Endometrial microvascular endothelial cells (primary cell): Measurements from ENCODE around the gene SLC44A3. TPM values are rescaled to one million over a fixed set of nuclear protein-coding genes. Genes with fewer than 3 reads are reported as not detected.

Experiments used
- in situ Hi-C: cut with HindIII; loops from 2 replicates; pipeline ENCODE4 v1.10.0; 2017; ENCODE audit warnings: low sequenced_read_pairs, low pct_unique_long_range_greater_than_20kb; ENCODE audit errors: inconsistent ontology term
- total RNA-seq: library from RNA; depleted of rRNA; stranded (reverse); fragments of >200 nt; gene quantifications from one replicate; pipeline ENCODE4 v1.2.3, GENCODE V29; 2015; ENCODE audit errors: inconsistent ontology term

SLC44A3 gene
- total RNA-seq, 1 donor from 2014 or later: 0.37 TPM

DNA sequence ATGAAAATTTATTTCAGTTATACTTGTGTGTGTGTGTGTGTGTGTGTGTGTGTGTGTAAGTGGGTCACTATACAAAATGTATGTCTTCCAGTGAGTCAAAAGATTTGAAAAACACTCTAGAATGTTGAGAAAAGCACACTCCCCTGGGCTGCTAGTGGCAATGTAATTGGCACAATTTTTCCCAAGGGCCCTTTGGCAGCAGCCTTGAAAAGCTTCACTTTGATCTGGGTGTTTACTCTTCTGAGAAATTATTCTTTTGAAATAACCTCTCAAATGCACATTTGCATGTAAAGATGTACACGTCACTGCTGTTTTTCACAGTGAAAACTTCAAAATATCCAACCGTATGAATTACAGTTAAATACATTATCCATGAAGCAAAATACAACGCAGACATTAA lies 22.1 kb upstream of the SLC44A3 start:
- in situ Hi-C loops: loop anchor here (25.0 kb wide), 1 partner anchor 261 kb away; the partner anchor contains the start of gene F3

DNA sequence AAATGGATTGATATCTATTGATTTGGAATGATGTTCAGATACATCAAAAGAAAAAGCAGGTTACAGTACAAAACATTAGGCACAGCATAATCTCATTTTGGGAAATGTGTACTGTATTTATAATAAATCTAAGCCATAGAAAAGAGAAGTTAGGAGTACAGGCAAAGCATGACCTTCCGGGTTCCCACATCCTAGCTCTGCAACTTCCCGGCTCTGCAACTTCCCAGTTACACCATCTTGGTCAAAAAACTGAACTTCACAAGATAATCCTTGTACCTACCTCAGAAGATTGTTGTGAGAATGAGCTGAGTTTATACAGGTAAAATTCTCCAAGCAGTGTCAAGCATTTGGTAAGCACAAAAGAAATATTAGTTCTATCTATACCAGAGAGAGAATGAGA lies 21.7 kb upstream of the SLC44A3 start:
- in situ Hi-C loops: loop anchor here (25.0 kb wide), 1 partner anchor 261 kb away; the partner anchor contains the start of gene F3

DNA sequence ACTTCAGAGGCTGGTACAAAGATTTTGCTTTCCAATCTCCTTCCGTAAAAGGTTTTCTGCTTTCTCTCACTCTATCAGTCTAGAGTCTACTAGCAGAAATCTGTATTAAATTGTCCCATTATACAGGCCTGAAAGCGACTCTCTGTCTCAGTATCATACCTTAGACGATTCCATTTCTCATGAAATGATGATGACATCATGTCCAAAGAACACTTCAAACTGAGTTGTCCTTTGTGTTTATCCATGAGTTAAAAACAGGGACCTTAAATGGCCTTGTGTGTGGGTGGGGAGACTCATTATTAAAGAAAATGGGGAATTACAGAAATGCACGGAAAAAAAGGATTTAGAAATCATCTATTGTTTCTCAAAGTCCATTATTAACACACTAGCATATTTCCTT lies 21.0 kb upstream of the SLC44A3 start:
- in situ Hi-C loops: loop anchor here (25.0 kb wide), 1 partner anchor 262 kb away; the partner anchor contains the start of gene F3

DNA sequence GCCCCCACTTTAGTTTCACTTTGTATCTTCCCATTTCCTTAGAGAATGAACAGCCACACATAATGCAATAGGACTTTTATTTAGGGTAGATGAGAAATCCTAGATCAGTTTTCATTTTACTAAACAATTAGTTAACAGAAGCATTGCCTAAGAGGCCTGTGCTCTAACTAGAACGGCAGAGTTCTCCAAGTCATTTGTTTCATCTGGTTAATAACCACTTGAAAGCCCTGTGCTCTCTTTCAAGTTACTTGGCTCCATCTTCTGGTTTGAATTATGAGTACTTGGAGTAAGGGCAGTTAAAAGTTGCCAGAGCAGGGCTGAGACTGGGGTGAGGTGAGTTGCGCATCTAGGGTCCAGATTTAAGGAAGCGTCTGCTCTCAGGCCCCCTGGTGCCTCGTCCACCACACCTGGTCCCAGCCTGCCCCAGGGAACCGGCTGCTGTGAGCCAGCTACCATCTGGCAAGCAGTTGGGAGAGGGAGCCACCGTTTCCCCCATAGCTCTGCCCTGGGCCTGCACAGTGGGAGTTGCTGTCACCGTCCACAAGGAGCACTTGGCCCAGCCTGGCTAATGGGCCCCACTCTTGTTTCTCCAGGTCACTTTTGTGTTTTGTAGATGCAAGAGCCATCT lies 18.1 kb upstream of the SLC44A3 start:
- in situ Hi-C loops: no loop called here

DNA sequence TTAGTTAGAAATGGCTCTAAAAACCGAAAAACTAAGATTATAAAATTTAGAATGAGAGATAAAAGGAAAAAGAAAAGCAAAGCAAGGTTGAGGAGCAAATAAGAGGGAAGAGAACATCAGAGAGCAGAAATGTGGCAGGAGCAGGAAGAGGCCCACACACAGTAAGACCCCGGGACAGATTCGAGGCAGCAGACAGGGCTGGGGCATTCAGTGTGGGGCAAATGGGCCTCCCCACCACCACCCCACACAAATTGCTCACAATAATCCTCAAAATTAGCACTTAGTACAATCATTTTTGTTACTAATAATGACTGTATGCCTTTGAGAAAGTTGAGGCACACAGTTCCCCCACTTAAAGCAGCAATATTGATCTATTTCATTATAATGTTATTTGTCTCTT lies 17.1 kb upstream of the SLC44A3 start:
- in situ Hi-C loops: no loop called here

DNA sequence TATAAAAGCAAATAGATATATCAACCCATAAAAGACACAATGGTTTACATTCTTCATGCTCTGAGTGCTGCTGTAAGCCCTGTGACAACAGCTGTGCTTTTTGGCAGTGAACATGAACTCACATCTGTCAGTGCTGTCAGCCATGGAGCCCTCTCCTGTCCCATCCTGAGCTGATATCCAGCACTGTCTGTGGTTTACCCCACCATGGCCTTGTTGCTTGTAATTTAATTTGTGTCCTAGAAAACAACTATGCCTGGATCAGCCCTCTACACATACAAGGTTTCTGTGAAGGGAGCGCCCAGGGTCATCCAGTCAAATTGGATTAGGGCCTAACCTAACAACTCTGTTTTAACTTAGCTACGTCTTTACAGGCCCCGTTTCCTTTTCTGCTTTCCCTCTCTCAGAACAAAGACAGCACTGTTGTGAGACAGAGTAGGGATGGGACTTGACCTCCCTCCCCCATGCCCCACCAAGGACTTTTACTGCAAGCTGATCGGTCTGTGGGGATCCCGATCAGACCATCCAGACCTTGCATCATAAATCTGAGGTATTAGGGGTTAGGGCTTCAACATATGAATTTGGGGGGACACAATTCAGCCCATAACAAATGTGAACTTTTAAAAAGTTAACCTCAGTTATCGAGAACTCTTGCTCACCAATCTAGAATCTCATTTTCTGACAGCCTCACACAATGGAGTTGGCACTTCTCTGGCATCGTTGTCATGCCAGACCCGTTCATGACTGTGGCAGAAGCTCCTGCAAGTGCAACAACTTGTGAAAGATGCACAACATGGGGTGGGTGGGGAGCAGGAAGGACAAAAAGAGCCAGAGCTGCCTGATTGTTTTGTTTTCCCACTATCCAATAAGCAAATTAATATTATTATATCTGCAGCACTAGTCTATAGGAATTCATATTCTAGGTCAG lies 16.4 kb upstream of the SLC44A3 start:
- in situ Hi-C loops: no loop called here

DNA sequence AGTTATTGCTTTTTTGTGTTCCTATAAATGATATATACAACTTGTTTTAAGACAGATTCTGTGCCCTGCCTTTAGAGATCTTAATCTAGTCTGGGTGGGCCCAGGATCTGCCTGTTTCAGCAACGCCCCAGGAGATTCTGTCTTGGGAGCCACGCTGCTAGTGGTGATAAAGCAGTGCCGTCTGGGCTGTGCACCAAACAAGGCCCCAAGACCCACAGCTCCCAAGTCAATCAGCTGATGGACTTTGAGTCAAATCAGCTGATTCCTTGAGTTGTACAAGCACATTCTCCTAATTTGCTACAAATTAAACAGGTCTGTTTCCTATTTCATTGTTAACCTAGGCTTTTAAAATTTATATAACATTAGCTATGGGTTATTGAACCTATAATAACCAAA lies 15.7 kb upstream of the SLC44A3 start:
- in situ Hi-C loops: no loop called here

DNA sequence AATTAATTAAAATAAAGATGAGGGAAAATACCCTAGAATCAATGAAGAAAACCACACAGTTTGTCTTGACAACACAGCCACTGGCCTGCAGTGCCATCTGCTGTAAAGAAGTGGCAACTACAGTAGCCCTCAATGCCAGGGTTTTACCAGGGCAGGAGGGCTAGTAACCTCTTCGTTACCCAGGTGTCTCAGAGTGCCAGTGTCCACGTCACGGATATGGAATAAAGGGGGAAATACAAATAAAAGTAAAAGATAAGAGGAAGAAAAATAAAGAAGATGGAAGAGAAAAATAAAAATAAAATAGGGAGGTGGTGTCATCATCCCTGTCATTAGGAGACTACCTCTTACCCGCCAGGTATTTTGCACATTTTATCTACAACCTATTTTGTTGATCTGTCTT lies 14.2 kb upstream of the SLC44A3 start:
- in situ Hi-C loops: no loop called here

DNA sequence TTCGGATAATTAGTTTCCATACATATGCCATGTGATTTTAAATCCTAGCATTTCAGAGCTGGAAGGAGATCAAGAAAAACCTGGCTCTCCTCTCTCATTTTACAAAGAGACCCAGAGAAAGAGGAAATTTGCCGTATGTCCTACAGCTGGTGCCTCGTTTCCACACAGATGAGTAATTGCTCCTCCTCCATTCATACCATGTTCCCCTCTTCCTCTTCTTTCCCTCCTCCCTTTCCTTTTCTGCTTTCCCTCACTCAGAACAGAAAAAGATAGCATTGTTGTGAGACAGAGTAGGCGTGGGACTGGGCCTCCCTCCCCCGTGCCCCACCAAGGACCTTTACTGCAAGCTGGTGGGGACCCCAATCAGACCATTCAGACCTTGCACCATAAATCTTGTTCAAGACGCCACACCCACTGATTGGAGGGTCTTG lies 13.7 kb upstream of the SLC44A3 start:
- in situ Hi-C loops: no loop called here

DNA sequence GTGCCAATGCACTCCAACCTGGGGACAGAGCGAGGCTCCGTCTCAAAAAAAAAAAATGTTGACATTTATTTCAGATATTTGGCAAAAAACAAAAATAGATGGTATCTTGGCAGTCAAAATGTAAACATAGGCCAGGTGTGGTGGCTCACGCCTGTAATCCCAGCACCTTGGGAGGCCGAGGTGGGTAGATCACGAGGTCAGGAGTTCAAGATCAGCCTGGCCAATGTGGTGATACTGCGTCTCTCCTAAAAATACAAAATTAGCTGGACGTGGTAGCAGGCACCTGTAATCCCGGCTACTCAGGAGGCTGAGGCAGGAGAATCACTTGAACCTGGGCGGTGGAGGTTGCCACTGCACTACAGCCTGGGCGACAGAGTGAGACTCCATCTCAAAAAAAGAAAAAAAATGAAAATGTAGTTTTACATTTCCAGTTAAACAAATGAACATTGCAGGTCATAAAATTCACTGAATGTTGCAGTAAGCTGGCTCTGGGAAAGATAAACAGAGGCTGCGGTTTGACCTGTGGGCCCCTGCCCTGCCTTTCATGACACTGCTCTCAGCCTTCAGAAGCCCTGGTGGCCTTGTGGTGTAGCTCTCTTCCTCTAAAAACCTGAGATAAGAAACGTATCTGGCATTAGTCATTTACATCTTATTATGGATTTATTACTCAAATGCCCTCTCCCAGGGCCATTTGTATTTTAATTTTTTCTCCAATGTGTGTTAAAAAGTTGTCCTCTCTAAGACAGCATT lies 12.2 kb upstream of the SLC44A3 start:
- in situ Hi-C loops: no loop called here

DNA sequence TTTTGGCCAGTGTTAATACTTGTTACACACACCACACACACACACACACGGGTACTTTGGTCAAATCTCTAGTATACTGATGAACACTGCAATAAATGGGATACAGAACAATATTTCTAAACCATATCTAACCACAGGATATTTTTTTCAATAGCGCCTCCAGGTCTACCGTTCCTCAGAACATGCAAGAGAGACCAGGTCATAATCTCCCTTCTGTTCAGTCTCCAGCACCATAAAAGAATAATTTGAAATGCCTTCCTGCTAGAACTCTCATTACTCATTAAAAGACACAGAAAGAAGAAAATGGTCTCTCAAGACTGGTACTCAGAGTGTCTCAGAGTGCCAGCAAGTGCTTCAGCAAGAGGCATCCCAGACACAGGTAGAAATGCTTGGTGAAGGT lies 11.5 kb upstream of the SLC44A3 start:
- in situ Hi-C loops: no loop called here

DNA sequence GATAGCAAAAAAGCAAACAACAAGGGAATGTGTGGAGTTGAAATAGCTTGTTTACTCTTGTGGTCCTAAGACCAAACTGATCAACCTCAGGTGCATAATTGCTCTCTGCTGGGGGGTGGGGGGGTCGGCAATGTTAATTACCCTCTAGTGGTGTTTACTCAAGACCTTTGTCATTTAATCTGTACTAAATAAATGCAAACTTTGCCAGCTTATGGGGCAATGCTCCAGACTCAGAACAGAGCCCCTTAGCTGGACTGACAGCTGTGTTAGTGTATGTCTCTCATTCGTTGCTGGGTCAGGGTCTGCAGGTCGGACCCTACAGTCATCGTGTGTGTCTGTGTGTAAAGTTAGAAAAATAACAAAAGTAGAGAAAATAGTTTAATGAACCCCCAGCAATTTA lies 7.2 kb upstream of the SLC44A3 start:
- in situ Hi-C loops: no loop called here

DNA sequence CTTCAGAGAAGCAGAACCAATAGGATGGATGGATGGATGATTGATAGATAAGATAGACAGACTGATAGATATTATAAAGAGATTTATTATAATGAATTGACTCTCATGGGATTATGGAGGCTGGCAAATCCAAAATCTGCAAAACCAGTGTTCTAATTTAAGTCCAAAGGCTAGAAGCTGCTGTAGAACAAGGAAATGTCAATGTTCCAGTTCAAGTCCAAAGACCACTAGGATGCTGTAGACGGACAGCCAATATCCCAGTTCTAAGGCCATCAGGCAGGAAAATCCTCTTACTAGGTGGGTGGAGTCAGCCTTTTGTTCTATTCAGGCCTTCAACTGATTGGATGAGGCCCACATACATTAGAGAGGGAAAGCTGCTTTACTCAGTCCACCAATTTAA lies 4.1 kb upstream of the SLC44A3 start:
- in situ Hi-C loops: no loop called here

DNA sequence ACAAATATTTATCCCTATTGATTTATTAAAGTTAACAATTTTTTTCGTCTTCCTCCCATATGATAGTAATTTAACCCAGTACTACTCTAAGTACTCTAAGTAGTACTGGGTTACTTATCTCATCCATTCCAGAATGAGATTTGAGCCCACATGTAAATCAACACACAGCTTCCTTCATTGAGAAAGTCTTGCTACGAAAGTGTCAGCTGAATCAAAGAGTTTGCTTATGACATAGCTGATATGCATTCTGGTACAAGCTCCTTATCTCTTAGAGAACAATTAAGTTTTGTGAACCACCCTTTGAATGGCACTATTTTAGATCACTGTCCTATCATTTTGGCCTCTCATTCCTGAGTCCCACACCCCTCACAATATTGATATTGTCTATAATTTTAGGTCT lies 2.4 kb upstream of the SLC44A3 start:
- in situ Hi-C loops: no loop called here

DNA sequence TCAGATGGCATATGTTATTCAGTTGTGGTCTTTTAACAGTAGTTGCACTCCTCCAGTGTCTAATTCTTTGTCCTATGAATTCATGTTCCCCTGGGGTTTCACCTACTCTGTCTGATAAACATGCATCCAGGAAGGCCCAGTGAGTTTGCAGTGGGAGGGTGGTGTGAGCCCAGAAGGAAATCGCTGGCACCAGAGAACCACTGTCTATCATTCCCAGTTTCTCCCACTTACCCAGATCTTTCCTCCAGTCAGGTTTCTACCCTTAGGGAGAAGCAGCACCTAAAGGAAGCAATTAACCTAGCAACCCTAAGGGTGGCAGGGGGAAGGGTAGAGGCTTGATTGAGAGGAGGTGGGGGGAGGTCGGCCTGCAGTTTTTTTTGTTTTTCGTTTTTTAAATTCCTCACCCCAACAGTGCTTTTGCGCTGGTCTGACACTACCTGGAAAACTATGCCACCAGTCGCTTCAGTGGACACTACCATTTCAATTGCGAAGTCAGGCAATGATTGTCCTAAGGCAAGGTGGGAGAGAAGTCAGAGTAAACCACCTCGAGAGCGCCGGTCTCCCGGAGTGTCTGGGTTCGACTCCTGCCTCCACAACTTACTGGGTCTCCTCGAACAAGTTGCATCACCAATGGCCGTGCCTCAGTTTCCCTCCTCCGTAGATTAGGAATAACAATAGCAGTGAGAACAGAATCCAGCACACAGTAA lies 766 bp upstream of the SLC44A3 start:
- in situ Hi-C loops: no loop called here

DNA sequence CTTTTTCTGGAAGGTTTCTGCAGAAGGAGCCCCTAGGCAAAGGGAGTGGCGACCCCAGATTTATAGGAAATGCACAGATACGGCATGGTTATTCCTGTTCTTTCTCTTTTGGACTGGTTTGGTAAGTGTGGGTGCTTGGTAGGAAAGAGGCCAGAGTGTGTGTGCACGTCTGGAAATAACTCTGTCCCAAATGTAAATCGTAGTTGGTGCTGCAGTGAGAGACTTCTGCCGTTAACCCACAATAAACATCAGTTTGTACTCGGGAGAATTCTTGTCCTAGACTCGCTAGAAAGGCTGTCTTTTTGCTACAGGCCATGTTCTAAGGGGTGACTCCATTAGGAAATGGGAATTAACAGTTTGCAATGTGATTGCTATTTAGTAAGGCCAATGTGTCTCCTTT lies 779 bp downstream of the SLC44A3 start:
- in situ Hi-C loops: no loop called here

DNA sequence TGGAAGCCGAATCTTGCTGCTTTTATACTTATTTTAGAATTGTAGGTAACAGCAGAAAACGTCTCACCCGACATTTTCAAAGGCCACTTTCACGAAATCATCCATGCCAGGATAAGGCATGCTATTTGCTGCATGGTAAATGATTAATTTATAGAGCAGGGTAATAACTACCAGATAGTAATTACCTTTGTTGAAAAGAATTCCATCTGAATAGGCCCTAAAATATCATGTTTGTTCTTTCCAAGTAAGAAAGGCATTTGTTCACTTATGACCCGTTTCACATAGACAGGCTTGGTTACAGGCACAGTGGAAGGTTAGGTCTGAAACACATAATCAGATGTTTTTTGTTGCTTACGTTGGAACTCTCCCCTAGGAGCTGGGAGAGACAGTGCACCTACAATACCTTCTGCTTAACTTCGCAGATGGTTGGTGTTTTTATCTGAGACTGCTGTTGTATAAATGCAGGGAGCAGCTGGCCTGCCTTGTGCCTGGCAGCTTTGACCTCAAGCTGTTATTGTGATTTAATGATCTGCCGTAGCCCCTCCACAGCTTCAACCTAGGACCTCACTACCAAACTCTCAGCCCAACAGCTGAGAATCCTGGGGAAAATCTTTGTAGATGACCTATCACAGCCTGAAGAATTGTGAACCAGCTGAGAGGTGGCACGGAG lies 1.6 kb downstream of the SLC44A3 start:
- in situ Hi-C loops: no loop called here

DNA sequence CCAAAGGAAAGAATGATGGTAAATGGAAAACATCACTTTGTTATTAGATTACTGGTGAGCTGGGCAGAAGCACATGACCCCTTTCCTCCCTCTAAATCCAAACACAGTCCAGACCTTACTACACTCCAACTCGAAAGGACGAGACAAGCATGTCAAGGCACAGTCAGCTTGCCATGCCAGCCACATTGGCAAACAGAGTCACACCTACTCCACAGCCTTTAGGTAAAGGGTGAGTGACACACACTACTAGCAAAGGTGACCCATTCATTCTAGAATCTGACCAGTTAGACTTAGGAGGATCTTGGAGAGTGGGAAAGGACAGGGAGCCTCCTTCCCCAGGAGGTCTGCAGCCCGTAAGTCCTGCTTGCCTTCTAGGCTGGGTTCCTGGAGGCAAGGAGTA lies 3.0 kb downstream of the SLC44A3 start:
- in situ Hi-C loops: no loop called here
